Upper lobe of left lung (tissue), 6 donors: ENCODE data around the gene INPP4B. TPM values are rescaled to one million over a fixed set of nuclear protein-coding genes. Genes with fewer than 3 reads are reported as not detected.

Experiments used
- ATAC-seq, 2 donors: fragments of 200-7000 bp; cut with Tn5 transposase; one replicate each; pipeline ENCODE4 v1.9.1; 2022; ENCODE audit warnings: mild to moderate bottlenecking in 2 of 2, moderate library complexity in 2 of 2; ENCODE audit not compliant: low FRiP score in 2 of 2
- DNase-seq, 2 donors: peaks; one replicate each; pipeline ENCODE4 v3.0.0-alpha.2; 2019 to 2020
- H3K27ac ChIP-seq, 4 donors: fragments of 200-600 bp; sonication (generic); one replicate each; pipeline ENCODE4 v1.5.1; 2016 to 2019
- H3K27me3 ChIP-seq, 4 donors: fragments of 200-600 bp; sonication (generic); one replicate each; pipeline ENCODE4 v1.5.1; 2017 to 2019
- H3K36me3 ChIP-seq, 4 donors: fragments of 200-600 bp; sonication (generic); one replicate each; pipeline ENCODE4 v1.5.1; 2016 to 2019
- H3K4me1 ChIP-seq, 4 donors: fragments of 200-600 bp; sonication (generic); one replicate each; pipeline ENCODE4 v1.5.1; 2018 to 2019
- H3K4me3 ChIP-seq, 4 donors: fragments of 200-600 bp; sonication (generic); one replicate each; pipeline ENCODE4 v1.5.1; 2017 to 2019; ENCODE audit warnings: mild to moderate bottlenecking in 2 of 4, moderate library complexity in 1 of 4
- H3K9me3 ChIP-seq, 4 donors: fragments of 200-600 bp; sonication (generic); one replicate each; pipeline ENCODE4 v1.5.1; 2018 to 2019
- EP300 ChIP-seq, 4 donors: sonication (generic); formaldehyde crosslinking; IDR thresholded peaks; one replicate each; pipeline ENCODE4 v1.5.1; 2017; ENCODE audit warnings: antibody characterized with exemption in 4 of 4, control low read depth in 2 of 4
- POLR2A ChIP-seq, 4 donors: fragments of 450-650 bp; IDR thresholded peaks; one replicate each; pipeline ENCODE4 v1.5.1; 2016 to 2017; ENCODE audit warnings: antibody characterized with exemption in 4 of 4, mild to moderate bottlenecking in 2 of 4
- POLR2AphosphoS5 ChIP-seq, 2 donors: sonication (generic); formaldehyde crosslinking; IDR thresholded peaks; one replicate each; pipeline ENCODE4 v1.5.1; 2017; ENCODE audit warnings: antibody characterized with exemption in 2 of 2
- WGBS, 2 donors: methylation state at CpG; one replicate each; pipeline ENCODE4 v1.1.5; 2017 to 2018; 5-methylcytosine and 5-hydroxymethylcytosine counted together
- total RNA-seq, 6 donors: library from RNA; depleted of rRNA in 4 of 6; stranded (reverse); fragments of >200 nt in 4 of 6; gene quantifications; one replicate each; pipeline versions ENCODE4 v1.1.0 to v1.2.1, GENCODE V29; 2016 to 2021
- TF ChIP-seq, protein P1 (sequence below), 6 experiments: fragments of 450-650 bp in 4 of 6; fragments of 200-600 bp in 2 of 6; sonication (generic) in 2 of 6; IDR thresholded peaks; one replicate each; pipeline ENCODE4 v1.5.1; 2016 to 2019; ENCODE audit warnings: antibody characterized with exemption in 6 of 6
- donor health status: DM: no; HTN: no; CAD: no; lungs with moderate emphysema.
- donor health status: DM: no; HTN: yes; CAD: no; lungs with severe emphysema.

Gene INPP4B
- total RNA-seq, 6 donors from 2014 or later, result 4.7 to 31.4 (median 10.4) TPM

DNA sequence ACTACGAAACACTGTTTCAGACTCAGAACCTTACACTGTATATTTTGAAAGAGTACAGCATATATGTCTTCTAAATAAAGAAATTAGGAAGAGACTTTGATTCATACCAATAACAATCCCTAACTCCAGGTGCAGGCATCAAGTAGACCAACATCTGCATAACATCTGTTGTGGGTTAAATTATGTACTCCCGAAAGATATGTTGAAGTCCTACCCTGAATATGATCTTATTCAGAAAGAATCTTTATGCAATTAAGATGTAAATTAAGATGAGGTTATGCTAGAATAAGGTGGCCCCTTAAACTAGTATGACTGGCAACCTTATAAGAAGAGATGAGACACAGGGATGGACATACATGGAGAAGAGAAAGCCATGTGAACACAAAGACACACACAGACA, 117.9 kb downstream of the INPP4B start:
- no peak for TF ChIP-seq EP300 (IDR thresholded peaks at IDR 0.05)
- no peak for TF ChIP-seq POLR2A (IDR thresholded peaks at IDR 0.05)
- no peak for TF ChIP-seq POLR2AphosphoS5 (IDR thresholded peaks at IDR 0.05)
- TF ChIP-seq, protein P1, sequence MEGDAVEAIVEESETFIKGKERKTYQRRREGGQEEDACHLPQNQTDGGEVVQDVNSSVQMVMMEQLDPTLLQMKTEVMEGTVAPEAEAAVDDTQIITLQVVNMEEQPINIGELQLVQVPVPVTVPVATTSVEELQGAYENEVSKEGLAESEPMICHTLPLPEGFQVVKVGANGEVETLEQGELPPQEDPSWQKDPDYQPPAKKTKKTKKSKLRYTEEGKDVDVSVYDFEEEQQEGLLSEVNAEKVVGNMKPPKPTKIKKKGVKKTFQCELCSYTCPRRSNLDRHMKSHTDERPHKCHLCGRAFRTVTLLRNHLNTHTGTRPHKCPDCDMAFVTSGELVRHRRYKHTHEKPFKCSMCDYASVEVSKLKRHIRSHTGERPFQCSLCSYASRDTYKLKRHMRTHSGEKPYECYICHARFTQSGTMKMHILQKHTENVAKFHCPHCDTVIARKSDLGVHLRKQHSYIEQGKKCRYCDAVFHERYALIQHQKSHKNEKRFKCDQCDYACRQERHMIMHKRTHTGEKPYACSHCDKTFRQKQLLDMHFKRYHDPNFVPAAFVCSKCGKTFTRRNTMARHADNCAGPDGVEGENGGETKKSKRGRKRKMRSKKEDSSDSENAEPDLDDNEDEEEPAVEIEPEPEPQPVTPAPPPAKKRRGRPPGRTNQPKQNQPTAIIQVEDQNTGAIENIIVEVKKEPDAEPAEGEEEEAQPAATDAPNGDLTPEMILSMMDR (IDR thresholded peaks at IDR 0.05), result no peak

DNA sequence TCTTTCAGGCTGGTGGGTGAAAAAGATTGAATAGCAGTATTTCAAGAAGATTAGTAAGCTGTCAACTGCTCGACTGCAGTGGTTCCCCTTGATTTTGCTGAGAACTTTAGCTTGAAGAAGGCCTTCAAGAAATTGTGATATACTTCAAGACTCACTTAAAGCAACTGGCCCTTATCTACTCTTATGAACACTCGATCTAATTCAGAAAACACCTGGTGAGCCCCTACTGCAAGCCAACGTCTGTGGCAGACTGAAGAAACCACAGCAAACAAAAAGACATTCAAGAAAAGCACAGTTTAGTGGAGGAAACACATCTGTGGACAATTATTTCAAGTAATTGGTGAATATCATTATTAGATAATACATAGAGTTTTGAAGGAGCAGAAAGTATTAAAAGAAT, 119.0 kb downstream of the INPP4B start:
- ATAC-seq (no peak), DNase-seq (no peak)
- Histone ChIP-seq H3K36me3 (no peaks in the 10 kb centered on the region), H3K4me1 (no peaks in the 10 kb centered on the region), H3K27me3 (no peaks in the 10 kb centered on the region), H3K27ac (no peak overlapping the region), H3K9me3 (no peaks in the 10 kb centered on the region), H3K4me3 (no peak overlapping the region)
- no peak for TF ChIP-seq POLR2A (IDR thresholded peaks at IDR 0.05)
- WGBS, 2 donors, result 39 to 52% methylated on average over 3 of the region's 3 CpGs

More for the DNA sequence above, 117.9 kb downstream of the INPP4B start:
- no peaks in the 10 kb centered on the region for H3K36me3 ChIP-seq
- DNase-seq, result no peak
- no peaks in the 10 kb centered on the region for H3K9me3 ChIP-seq
- no peak overlapping the region for H3K27ac ChIP-seq
- H3K4me3 ChIP-seq, result no peak overlapping the region
- 93 to 98% methylated on average over 2 of the region's 2 CpGs for WGBS, 2 donors
- no peak for ATAC-seq
- H3K4me1 ChIP-seq, result no peaks in the 10 kb centered on the region
- no peaks in the 10 kb centered on the region for H3K27me3 ChIP-seq

DNA sequence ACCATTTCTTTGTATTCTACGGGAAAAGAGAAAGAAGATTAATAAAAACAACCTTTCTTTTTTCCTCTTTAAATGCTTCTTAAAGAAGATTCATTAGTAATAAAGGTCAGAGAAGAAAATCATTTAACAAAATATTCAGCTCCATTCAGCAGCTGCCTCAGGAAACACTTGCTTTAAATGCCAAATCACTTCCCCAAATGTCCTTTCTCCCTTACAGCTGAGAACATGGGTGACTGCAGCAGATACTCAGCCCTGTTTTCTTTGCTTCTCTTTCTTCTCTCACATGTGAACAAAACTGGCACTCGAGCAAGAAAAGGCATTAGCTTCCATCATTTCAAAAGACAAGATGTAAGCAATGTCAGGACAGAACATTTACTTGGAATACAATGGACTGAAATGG, 120.2 kb downstream of the INPP4B start:
- Histone ChIP-seq H3K27me3 (no peaks in the 10 kb centered on the region), H3K9me3 (no peaks in the 10 kb centered on the region), H3K36me3 (no peaks in the 10 kb centered on the region), H3K4me1 (no peaks in the 10 kb centered on the region), H3K27ac (no peak overlapping the region), H3K4me3 (no peak overlapping the region)
- TF ChIP-seq POLR2A (IDR thresholded peaks at IDR 0.05) (no peak), POLR2AphosphoS5 (IDR thresholded peaks at IDR 0.05) (no peak)
- TF ChIP-seq, protein P1 (IDR thresholded peaks at IDR 0.05), result no peak
- ATAC-seq, result no peak
- no peak for DNase-seq
- 56 to 79% methylated on average over 2 of the region's 2 CpGs for WGBS, 2 donors

DNA sequence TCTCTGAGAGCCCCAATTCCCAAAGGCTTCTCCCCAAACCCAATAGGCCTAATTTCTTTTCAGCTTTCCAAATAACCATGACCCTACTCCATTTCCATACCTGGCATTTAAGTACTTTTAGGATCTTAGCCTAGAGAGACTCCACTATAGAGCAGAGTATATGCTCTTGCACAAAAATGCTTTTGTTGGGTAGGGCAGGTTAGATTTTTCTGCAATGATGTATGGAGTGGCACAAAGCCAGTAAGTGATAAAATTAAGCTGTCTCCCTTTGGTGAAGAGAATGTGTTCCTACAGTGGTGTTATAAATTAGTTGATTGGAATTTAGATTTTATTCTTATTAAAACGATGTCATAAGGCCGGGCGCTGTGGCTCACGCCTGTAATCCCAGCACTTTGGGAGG, 124.9 kb downstream of the INPP4B start:
- H3K27me3 ChIP-seq, result no peaks in the 10 kb centered on the region
- no peak for ATAC-seq
- DNase-seq, result no peak
- no peaks in the 10 kb centered on the region for H3K36me3 ChIP-seq
- no peaks in the 10 kb centered on the region for H3K4me1 ChIP-seq
- no peak overlapping the region for H3K27ac ChIP-seq
- no peak for TF ChIP-seq POLR2AphosphoS5 (IDR thresholded peaks at IDR 0.05)
- TF ChIP-seq EP300 (IDR thresholded peaks at IDR 0.05), result no peak
- TF ChIP-seq, protein P1 (IDR thresholded peaks at IDR 0.05), result no peak
- 92 to 94% methylated on average over 4 of the region's 4 CpGs for WGBS, 2 donors
- no peaks in the 10 kb centered on the region for H3K9me3 ChIP-seq
- H3K4me3 ChIP-seq, result no peak overlapping the region

DNA sequence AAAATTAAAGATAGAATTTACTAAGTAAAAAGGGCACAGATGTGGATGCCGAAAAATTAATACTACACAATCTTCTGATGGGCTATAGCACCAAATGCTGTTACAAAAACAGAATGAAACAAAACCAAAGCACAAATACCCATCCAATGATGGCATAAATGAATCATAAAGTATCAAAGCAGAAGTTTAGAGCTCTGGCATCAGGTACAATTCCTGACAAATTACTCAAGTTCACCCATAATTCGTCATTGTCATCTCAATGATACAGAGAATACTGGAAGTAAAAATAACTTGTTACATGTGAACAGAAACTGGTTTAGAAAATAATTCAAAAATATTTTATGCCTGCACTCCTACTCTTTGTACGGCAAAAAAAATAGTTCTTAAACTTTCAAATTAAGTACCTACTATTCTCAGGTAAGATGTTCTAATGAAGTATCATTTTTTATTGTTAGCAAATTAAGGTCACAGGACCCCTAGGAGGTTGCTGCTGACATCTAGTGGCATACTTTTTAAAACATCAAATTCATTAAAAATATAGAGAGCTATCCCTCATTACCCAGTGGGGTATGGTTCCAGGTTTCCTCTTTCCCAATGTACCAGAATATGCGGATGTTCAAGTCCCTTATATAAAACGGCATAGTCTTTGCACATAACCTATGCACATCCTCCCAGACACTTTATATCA, 126.1 kb downstream of the INPP4B start:
- Histone ChIP-seq H3K36me3 (no peaks in the 10 kb centered on the region), H3K9me3 (no peaks in the 10 kb centered on the region), H3K4me1 (no peaks in the 10 kb centered on the region), H3K27me3 (no peaks in the 10 kb centered on the region), H3K27ac (no peak overlapping the region), H3K4me3 (no peak overlapping the region)
- TF ChIP-seq, protein P1 (IDR thresholded peaks at IDR 0.05), result peak in 3 of 6 experiments; percentile 8 to 31 (median 8)
- no peak for TF ChIP-seq POLR2A (IDR thresholded peaks at IDR 0.05)
- no peak for TF ChIP-seq POLR2AphosphoS5 (IDR thresholded peaks at IDR 0.05)
- no peak for ATAC-seq
- DNase-seq, result no peak
- WGBS, 2 donors, result 59 to 62% methylated on average over 5 of the region's 5 CpGs
